GM19452 (cell line): ENCODE results near the gene SHROOM3.

Experiments
- ATAC-seq: cut with Tn5 transposase; IDR thresholded peaks from one replicate; pipeline ENCODE4 v1.9.1; 2021; ENCODE audit not compliant: unreplicated experiment

SHROOM3 gene

GRCh38 chr4:76489686-76490161 is 54.7 kb downstream of the SHROOM3 start:
- no peak for ATAC-seq

DNA sequence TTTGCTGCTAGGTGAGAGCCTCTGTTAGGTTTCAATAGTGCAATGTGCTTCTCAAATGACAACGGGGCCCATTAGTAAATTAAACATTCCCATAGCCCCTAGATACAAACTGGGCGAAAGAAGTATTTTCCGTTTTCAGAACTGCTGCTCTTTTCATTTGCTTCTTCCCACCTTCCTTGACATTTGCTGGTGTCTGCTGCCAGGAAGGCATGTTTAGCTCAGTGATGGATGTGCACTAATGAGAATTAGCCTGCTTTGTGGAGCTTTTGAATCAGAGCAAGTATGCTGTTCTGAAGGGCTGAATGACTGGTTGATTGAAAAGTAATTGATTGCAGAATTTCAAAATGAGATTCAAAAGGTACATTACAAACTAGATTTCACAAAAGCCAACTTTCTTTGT is 57.0 kb downstream of the SHROOM3 start:
- ATAC-seq = no peak

DNA sequence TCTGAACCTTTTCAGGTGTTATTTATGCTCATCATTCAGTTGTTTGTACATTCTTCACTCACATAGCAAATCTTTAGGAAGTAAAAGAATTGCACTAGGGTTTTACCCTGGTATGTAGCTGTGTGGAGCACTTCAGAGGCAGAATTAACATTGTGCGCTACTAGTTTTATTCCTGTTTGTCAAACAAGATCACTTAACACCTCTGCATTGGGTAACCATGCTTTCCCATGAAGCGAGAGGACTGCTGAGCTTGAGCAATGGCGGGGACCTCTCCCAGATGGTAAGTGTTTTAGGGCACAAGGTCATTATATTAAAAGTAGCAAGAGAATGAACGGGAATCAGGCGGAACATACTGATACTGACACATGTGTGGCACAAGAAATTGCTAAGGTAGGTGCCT is 59.2 kb downstream of the SHROOM3 start:
- ATAC-seq = no peak

GRCh38 chr4:76494871-76495590 is 60.0 kb downstream of the SHROOM3 start:
- ATAC-seq = no peak

DNA sequence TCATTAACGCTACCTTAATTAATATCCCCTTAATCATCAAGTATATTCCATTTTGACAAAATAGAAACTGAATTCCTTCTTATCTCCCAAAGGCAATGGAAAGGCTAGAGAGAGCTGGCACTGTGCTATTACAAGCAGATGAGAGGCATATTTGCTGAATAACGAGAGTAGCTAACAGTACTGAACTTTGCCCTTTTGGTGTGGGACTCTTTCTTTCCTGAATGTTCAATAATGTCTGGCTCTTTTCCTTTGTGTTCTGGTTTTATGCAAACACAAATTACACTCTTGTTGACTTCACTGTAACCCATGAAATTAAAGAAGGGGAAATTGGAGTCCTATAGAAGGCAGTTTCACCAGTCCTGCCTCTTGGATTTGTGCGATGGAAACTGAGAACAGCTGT is 63.5 kb downstream of the SHROOM3 start:
- no peak for ATAC-seq

GRCh38 chr4:76499461-76499860 is 64.4 kb downstream of the SHROOM3 start:
- ATAC-seq = peak; percentile 72

DNA sequence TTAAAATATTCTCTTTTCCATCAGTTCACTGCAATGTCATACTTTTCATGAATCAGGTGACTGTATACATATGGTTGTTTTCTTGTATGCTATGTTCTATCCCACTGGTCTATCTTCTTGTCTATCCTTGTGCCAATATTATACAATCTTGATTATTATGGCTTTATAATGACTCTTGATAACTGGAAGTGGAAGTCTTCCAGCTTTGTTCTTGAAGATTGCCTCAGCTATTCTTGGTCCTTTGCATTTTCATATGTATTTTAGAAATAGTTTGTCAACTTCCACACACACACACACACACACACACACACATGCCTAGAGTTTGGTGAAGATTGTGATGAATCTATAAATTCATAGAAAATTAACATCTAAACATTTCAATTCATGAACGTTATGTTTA is 67.9 kb downstream of the SHROOM3 start:
- no peak for ATAC-seq

DNA sequence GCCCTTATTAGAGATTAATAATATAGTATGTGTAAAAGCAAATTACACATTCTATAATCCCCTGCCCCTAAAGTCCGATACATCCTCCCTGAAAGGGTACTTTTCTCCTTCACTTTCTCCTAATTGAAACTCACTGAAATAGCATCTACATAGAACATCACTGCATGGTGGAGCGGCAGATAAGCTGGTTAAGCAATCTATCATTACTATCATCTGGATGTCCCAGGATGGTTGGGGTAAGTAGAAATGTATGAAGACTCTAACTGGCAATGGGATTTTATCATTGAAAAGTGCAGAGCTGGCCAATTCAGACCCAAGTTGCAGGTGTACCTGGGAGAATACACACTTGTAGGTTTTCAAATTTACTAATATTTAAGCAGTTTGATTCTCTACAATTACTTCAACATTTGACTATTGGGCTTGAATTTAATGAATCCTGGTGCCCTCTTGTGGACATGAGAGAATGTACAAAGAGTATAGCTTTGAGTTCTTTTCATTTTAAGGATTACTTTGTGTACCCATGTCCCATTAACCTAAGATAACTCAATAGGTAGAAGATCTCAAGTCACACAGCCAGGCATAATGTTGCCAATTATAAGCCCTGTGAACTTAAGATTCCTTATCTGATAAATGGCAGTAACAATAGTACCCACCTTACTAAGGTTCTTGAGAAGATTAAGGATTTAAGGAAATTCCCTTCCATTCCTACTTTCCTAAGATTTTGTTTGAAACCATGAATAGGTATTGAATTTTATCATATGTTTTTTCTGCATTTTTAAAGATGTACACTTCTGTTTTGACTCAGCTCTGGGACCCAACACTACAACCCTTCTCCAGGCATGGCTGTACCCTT is 69.8 kb downstream of the SHROOM3 start:
- ATAC-seq = no peak

DNA sequence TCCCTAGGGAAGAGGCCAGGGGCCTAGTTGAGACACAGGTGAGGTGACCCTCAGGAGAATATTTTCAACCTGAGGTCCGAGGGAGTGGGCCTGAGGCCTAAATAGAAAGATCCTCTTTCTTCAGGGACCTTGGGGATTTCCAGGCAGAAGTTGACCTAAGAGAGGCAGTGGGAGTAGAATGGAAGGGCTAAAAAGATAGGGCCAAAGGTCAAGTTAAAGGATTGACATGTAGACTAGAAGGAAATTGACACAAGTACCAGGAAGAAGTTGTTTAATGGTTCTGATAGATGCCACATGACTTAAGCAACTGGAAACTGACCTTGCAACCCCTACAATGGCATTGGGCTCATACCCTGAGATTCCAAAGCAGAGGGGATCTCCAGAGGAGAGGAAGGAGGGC is 76.9 kb downstream of the SHROOM3 start:
- ATAC-seq = no peak

DNA sequence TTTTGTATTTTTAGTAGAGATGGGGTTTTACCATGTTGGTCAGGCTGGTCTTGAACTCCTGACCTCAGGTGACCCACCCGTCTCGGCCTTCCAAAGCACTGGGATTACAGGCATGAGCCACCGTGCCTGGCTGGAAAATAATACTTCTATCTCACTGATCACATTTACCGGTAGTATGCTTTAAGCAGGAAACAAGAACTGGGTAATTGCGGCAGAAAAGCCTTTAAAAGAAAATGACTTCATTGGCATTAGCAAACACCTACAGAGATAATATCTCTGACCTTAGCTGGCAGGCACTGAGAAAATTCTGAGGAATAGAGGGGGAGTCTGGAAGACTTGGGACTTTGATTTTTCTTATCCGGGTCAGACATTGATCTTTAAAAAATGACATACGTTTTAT is 78.5 kb downstream of the SHROOM3 start:
- ATAC-seq = no peak

DNA sequence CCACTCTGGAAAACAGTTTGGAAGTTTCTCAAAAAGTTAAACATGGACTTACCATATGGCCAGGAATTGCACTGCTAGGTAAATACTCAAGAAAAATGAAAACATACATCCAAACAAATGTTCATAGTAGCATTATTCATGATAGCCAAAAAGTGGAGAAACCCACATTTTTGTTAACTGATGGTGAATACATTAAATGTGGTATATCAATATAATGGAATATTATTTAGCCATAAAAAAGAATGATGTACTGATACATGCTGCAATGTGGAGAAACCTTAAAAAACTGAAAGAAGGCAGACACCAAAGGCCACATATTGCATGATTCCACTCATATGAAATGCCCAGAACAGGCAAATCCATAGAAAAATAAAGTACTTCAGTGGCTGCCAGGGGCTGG is 79.1 kb downstream of the SHROOM3 start:
- ATAC-seq = no peak

- peak; percentile 92 for ATAC-seq
Observed at GRCh38 chr4:76515975-76516843, 81.2 kb downstream of the SHROOM3 start.

- no peak for ATAC-seq
Observed at GRCh38 chr4:76518241-76518640, 83.2 kb downstream of the SHROOM3 start.

DNA sequence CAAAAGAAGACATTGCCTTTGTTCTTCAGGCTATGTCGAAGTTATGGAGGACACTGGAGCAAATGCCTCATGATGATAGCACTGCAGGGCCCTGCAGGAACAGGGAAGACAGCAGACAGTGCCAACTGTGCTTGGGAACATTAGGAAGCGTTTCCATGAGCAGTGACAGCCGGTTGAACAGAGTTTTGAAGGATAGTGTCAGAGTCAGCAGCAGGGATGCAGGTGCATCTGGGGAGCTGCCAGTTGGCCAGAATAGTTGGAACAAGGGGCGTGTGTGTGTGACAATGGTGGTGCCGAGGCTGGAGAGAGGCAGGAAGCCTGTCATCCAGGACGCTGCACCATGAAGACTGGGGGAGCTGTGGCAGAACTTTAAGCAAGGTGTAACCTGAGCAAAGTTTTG is 88.6 kb downstream of the SHROOM3 start:
- ATAC-seq = no peak

GRCh38 chr4:76525751-76526150 is 90.7 kb downstream of the SHROOM3 start:
- ATAC-seq = no peak

DNA sequence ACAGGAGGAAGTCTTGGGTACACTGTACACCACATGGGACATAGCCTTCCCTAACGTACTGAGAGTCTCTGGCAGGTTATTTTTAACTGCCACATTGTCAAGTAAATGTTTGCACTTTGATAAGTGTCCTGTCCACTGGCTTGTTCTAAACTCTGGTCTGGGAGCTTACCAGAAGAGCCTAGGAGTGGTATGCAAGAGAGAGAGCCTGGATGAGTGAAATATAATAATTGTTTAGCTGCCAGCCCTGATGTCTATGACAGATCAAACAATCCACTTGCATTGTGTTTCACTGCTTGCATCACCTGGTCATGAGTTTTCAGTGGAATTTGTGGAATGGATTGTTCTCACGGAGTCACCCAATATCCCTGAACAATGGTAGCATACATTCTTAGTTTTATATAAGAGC is 91.6 kb downstream of the SHROOM3 start:
- ATAC-seq = no peak

GRCh38 chr4:76527666-76528065 is 92.6 kb downstream of the SHROOM3 start:
- ATAC-seq = no peak

DNA sequence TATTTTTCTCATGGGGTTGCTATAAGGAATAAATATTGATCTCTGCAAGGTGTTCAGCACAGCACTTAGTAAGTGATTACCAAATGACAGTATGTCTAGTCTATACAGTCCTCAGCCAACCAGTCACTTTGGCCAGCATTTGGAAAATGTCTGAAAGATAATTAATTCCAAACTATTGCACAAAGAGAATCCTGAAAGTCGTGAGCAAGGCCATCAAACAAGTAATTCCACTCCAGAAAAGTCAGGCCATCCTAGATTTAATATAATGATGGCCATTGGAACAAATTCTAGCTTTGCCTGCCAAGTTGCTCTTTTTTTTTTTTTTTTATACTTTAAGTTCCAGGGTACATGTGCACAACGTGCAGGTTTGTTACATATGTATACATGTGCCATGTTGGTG is 96.6 kb downstream of the SHROOM3 start:
- ATAC-seq = no peak

DNA sequence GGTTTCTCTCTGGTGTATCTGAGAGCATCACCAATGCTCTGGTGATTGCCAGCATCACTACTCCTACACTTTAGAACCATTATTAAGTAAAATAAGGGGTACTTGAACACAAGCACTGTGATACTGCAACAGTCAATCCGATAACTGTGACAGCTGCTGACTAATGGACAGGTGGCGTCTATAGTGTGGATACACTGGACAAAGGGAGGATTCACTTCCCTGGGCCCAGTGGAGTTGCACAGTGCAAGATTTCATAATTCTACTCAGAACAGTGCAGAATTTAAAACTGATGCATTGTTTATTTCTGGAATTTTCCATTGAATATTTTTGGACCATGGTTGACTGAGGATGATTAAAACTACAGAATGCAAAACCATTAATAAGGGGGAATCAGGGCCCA is 97.8 kb downstream of the SHROOM3 start:
- no peak for ATAC-seq

- no peak for ATAC-seq
Observed at GRCh38 chr4:76533314-76533713, 98.3 kb downstream of the SHROOM3 start.

- no peak for ATAC-seq
Observed at GRCh38 chr4:76535603-76536372, 100.8 kb downstream of the SHROOM3 start.
